GM19467 (cell line): ENCODE data around the gene ATXN2.
"Not testable (repeated sequence)": the region's sequence is repeated elsewhere in the genome, so short reads cannot be mapped to it uniquely, and the experiment has no call there.

Experiments
- ATAC-seq: cut with Tn5 transposase; IDR thresholded peaks from one replicate; pipeline ENCODE4 v1.9.1; 2021; ENCODE audit warnings: mild to moderate bottlenecking, moderate library complexity; ENCODE audit not compliant: unreplicated experiment

The ATXN2 gene

GRCh38 chr12:111507719-111508118 lies 91.4 kb downstream of the ATXN2 start:
- not testable (repeated sequence) for ATAC-seq

DNA sequence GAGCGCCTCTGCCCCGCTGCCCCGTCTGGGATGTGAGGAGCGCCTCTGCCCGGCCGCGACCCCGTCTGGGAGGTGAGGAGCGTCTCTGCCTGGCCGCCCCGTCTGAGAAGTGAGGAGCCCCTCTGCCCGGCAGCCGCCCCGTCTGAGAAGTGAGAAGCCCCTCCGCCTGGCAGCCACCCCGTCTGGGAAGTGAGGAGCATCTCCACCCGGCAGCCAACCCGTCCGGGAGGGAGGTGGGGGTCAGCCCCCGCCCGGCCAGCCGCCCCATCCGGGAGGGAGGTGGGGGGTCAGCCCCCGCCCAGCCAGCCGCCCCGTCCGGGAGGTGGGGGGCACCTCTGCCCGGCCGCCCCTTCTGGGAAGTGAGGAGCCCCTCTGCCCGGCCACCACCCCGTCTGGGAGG lies 91.9 kb downstream of the ATXN2 start:
- ATAC-seq: not testable (repeated sequence)

- ATAC-seq: no peak
These were observed 92.9 kb downstream of the ATXN2 start for GRCh38 chr12:111506260-111506659.

DNA sequence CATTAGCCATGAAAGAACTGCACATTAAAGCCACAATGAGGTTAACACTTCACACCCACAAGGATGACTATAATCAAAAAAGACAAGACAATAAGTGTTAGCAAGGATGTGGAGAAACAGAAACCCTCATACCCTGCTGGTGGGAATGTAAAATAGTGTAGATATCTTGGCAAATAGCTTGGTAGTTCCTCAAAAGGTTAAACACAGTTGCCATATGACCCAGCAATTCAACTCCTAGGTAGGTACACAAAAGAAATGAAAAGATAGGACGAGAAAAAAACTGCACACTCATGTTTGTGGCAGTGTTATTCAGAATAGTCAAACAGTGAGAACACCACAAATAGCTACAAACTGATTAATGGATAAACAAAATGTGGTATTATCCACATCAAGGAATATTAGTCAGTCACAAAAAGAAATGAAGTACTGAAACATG lies 93.5 kb downstream of the ATXN2 start:
- ATAC-seq: no peak

DNA sequence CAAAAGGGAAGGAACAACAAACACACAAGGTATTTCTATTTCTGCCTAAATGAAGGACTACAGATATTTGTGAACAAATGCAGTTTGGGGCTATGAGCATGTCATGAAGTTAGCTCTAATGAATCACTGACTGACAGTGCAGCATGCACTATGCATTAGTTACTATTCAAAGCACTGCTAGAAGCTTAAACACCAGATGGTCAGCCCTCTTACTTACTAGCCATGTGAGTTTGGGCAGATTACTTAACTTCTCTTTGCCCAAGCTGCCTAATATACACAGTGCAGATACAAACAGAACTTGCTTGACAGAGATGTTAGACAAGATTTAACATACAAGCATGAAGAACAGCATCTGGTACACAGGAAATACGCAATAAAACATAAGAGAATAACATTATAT lies 96.0 kb downstream of the ATXN2 start:
- no peak for ATAC-seq

- no peak for ATAC-seq
These were observed 104.4 kb downstream of the ATXN2 start for GRCh38 chr12:111494676-111495075.

DNA sequence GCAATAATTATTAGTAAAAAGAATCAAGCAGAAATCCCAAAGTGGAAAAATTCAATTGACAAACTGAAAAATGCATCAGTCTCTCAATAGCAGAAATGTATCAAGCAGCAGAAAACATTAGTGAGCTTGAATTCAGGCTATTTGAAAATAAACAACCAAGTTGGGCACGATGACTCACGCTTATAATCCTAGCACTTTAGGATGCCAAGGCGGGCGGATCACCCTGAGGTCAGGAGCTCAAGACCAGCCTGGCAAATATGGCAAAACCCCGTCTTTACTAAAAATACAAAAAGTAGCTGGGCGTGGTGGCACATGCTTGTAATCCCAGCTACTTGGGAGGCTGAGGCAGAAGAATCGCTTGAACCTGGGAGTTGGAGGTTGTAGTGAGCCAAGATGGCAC lies 106.1 kb downstream of the ATXN2 start:
- ATAC-seq: not testable (repeated sequence)

DNA sequence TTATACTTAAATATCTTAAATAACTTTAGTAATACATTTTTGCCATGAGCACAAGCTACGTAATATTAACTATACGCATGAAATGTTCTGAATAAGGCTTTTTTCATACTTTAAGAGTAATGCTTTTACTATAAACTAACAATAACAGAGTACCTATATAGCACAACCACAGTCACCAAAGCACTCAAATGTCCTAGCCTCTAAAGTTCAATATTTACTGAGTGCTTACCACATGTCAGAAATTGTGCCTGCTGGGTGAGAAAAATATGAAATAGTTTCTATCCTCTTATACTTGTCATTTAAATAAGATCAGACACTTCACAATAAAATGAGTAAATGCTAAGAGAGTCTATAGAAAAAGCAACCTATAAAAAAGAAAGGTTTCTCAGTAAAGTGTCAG lies 110.3 kb downstream of the ATXN2 start:
- ATAC-seq: no peak

- no peak for ATAC-seq
These were observed 110.8 kb downstream of the ATXN2 start for GRCh38 chr12:111488271-111488670.

GRCh38 chr12:111482462-111482861 lies 116.7 kb downstream of the ATXN2 start:
- ATAC-seq: no peak

DNA sequence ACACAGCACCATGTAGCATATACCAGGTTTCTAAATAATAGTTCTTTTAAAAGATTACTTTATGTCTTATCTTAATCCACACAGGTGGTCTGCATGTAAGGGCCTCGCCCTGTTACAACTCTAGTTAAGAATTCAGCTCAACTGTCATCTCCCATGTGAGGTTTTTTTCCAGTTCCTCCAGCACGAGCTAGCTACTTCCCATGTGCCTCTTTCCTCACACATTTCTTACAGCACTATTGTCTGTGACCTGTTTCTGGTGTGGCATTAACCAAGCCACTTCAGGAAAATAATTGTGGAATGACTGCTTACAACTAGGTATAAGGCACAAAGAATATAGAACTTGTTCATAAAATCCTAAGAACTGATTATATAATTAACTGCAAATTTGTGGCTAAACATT lies 127.9 kb downstream of the ATXN2 start:
- no peak for ATAC-seq

DNA sequence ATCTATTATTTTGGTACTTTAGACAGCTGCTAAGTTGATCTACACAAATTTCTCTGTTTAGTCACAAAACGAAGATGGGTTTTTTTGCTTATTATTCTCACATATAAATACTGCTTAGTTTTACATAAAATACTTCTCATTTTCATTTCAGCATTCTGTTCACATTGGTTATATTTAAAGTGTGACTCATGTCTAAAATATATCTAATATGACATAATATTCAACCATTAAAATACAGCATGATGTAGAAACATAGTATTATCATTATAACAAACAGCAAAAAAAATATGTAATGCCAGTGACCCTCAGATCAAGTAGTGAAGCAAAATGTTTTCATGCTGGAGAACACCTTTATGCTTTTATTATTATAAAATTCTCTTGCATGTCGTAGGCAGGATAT lies 129.7 kb downstream of the ATXN2 start:
- no peak for ATAC-seq

- no peak for ATAC-seq
These were observed 131.3 kb downstream of the ATXN2 start for GRCh38 chr12:111467857-111468241.

GRCh38 chr12:111467092-111467856 lies 131.8 kb downstream of the ATXN2 start:
- no peak for ATAC-seq

DNA sequence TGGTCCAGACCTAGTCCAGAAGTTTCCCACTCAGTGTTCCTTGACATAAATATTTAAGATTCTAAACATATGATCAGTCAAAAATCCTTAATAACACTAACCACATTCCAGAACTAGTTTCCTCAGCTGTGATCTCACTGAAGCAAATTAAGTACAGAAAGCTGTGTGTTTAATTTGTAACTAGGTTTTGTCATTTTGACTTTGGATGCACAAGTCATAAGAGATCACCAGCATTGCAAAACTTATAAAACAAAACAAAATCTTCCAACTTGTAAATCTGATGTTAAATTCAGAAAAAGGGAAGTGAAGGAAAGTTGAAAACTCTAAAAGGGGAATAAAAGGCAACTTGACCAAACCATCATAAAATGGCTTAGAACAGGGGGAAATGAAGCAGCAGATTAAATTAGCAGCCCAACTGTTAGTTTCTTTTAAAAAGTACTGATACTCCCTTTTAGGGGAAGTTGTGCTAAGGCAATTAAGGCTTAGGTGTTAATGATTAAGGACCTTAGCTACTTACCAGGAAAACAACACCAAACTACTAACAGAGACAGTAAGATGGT lies 136.8 kb downstream of the ATXN2 start:
- no peak for ATAC-seq

- ATAC-seq: not testable (repeated sequence)
These were observed 139.0 kb downstream of the ATXN2 start for GRCh38 chr12:111460111-111460510.

DNA sequence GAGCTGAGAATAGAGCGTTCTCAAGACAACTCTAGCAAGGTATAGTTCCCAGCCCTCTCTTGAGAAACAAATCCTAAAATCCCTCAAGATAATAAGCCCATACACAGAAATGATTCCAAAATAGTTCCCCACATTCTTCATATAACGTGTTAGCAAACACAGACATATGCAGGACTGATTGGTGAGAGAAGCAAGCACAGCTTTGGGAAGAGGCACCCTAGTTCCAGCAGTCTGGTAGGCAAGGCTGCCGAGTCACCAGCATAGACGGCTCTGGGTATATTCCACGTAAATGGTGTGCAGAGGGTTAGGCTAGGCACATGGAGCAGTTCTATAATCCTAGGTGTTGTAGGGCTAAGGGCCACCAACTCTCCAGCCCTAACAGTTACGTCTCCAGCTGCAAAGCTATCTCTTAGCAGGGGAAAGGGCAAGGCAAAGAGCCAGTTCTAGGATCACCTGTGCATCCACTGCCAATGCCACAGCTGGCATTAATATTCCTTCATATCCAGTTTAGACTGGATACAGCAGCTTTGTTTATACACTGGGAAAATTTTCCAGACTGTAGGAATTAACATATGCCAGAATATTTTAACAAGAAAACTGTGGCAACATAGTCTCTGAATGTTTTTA lies 140.5 kb downstream of the ATXN2 start:
- no peak for ATAC-seq

GRCh38 chr12:111457577-111457976 lies 141.5 kb downstream of the ATXN2 start:
- no peak for ATAC-seq

DNA sequence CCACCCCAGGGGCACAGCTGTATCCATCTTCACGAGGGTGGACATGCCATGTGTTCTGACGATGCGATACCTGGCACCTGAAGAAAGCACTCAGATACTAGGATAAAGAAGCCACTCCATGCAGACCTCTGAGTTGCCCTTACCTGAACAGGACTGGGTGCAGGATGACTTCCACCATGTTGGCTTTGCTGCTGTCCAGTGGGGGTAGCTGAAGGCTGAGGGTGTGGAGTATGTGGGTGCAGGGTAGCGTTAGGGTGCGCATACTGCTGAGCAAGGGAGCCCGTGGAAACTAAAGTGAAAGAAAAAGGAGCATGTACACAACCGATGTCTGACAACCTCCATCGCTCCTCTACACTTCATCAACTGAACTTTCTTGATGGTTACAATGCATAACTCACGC lies 142.0 kb downstream of the ATXN2 start:
- no peak for ATAC-seq

- no peak for ATAC-seq
These were observed 143.4 kb downstream of the ATXN2 start for GRCh38 chr12:111455448-111456320.

GRCh38 chr12:111454716-111455447 lies 144.2 kb downstream of the ATXN2 start:
- ATAC-seq: no peak
